Measurements from ENCODE around the gene VAV2. TPM values are rescaled to one million over a fixed set of nuclear protein-coding genes. Genes with fewer than 3 reads are reported as not detected.

VAV2 gene
- total RNA-seq, 1 experiment from 2014 or later = 30.7 TPM

- H3K4me1 Mint-ChIP-seq (ENCODE audit: low read depth, unreplicated experiment) = no peaks in the 10 kb centered on the region
- H3K4me3 Mint-ChIP-seq (ENCODE audit: low read depth, unreplicated experiment) = no peak overlapping the region
- no peaks in the 10 kb centered on the region for H3K27me3 Mint-ChIP-seq (ENCODE audit: unreplicated experiment)
- TF ChIP-seq CTCF (IDR thresholded peaks at IDR 0.05; ENCODE audit: unreplicated experiment) = no peak
- H3K27ac Mint-ChIP-seq (ENCODE audit: unreplicated experiment) = no peak overlapping the region
- no peak for DNase-seq
- H3K9me3 Mint-ChIP-seq (ENCODE audit: low read depth, unreplicated experiment) = no peaks in the 10 kb centered on the region
- intact Hi-C loops (cut with micrococcal nuclease; ENCODE audit: unreplicated experiment) = no loop called here
- CTCF ChIA-PET = no interaction called here
- no peaks in the 10 kb centered on the region for H3K36me3 Mint-ChIP-seq (ENCODE audit: insufficient read depth, unreplicated experiment)
- no TSS peak for BruUV-seq (replicated peaks)
These were observed 157.8 kb downstream of the VAV2 start for GRCh38 chr9:133834080-133834976.

- Mint-ChIP-seq H3K4me3 (ENCODE audit: low read depth, unreplicated experiment) (no peak overlapping the region), H3K9me3 (ENCODE audit: low read depth, unreplicated experiment) (no peaks in the 10 kb centered on the region), H3K36me3 (ENCODE audit: insufficient read depth, unreplicated experiment) (no peaks in the 10 kb centered on the region), H3K4me1 (ENCODE audit: low read depth, unreplicated experiment) (no peaks in the 10 kb centered on the region), H3K27ac (ENCODE audit: unreplicated experiment) (no peak overlapping the region), H3K27me3 (ENCODE audit: unreplicated experiment) (no peaks in the 10 kb centered on the region)
- intact Hi-C loops (cut with micrococcal nuclease; ENCODE audit: unreplicated experiment) = no loop called here
- no peak for TF ChIP-seq CTCF (IDR thresholded peaks at IDR 0.05; ENCODE audit: unreplicated experiment)
- CTCF ChIA-PET = no interaction called here
- DNase-seq = no peak
- no TSS peak for BruUV-seq (replicated peaks)
These were observed 158.6 kb downstream of the VAV2 start for GRCh38 chr9:133833388-133834025.

- TF ChIP-seq CTCF (IDR thresholded peaks at IDR 0.05; ENCODE audit: unreplicated experiment) = no peak
- intact Hi-C loops (cut with micrococcal nuclease; ENCODE audit: unreplicated experiment) = no loop called here
- CTCF ChIA-PET = no interaction called here
- Mint-ChIP-seq H3K36me3 (ENCODE audit: insufficient read depth, unreplicated experiment) (no peaks in the 10 kb centered on the region), H3K4me1 (ENCODE audit: low read depth, unreplicated experiment) (no peaks in the 10 kb centered on the region), H3K4me3 (ENCODE audit: low read depth, unreplicated experiment) (no peak overlapping the region), H3K27ac (ENCODE audit: unreplicated experiment) (no peak overlapping the region), H3K9me3 (ENCODE audit: low read depth, unreplicated experiment) (no peaks in the 10 kb centered on the region), H3K27me3 (ENCODE audit: unreplicated experiment) (no peaks in the 10 kb centered on the region)
- DNase-seq = no peak
- no TSS peak for BruUV-seq (replicated peaks)
These were observed 159.2 kb downstream of the VAV2 start for GRCh38 chr9:133832877-133833276.

GRCh38 chr9:133830711-133831110 is 161.4 kb downstream of the VAV2 start:
- H3K36me3 Mint-ChIP-seq (ENCODE audit: insufficient read depth, unreplicated experiment) = no peaks in the 10 kb centered on the region
- no peak for DNase-seq
- BruUV-seq (replicated peaks) = no TSS peak
- no peak overlapping the region for H3K4me3 Mint-ChIP-seq (ENCODE audit: low read depth, unreplicated experiment)
- no peaks in the 10 kb centered on the region for H3K9me3 Mint-ChIP-seq (ENCODE audit: low read depth, unreplicated experiment)
- no peak overlapping the region for H3K27ac Mint-ChIP-seq (ENCODE audit: unreplicated experiment)
- H3K4me1 Mint-ChIP-seq (ENCODE audit: low read depth, unreplicated experiment) = no peaks in the 10 kb centered on the region
- CTCF ChIA-PET = no interaction called here
- intact Hi-C loops (cut with micrococcal nuclease; ENCODE audit: unreplicated experiment) = no loop called here
- H3K27me3 Mint-ChIP-seq (ENCODE audit: unreplicated experiment) = no peaks in the 10 kb centered on the region
- no peak for TF ChIP-seq CTCF (IDR thresholded peaks at IDR 0.05; ENCODE audit: unreplicated experiment)

All from Calu3 (cell line).